Measurements from ENCODE around the gene HOXD13.

Gene HOXD13

DNA sequence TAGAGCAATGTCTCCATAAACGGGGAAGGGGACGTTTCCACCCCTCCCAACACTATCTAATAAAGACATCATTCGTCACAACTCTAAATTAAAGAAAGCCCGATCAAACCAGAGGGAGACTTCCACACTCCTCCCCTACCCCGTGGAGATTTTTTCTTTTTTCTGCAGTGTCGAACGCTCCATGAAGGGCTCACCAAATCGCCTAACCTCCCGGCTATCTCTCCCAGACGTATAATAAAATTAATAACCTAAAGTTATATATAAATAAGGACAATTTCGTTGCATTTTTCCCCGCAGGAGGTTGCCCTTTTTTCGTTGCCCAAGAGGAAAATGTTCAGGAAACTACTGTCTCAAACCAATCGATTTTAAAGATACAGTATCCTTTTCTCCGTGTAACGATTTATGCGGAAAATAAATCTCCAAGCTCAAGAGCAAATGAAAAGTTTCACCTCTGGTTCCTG is 11.1 kb upstream of the HOXD13 start:
- DNase-seq, result no peak

DNA sequence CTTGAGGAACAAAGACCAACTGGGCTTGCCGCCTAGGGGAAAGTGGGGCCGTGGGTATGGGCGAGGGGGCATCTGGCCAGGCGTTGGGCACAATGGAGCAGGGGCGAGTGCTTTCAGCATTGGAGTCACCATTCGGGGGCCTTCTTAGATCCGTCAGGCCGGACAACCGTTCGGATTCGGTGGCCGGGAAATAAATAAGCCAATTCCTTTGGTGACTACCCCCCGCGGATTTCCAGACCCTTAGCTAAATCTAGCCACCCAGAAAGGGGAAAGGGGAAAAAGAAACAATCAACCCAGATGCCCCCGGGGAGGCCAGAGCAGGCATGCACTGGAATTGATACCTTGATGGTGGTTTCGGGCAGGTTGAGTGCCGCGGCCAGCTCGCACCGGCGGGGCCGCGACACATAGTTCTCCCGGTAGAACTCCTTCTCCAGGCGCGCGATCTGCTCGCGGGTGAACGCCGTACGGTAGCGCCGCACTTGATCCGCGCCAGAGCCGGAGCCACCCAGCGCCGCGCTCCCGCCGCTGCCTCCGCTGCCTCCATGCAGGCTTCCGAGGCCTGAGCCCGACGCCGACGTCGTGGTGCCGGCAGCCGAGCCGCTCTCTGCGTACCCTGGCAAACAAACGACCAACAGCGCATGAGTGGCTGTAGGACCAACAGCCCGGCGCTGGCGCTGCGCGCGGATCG is 10.5 kb upstream of the HOXD13 start:
- DNase-seq, result peak; percentile 57

- DNase-seq, result no peak
Measured at GRCh38 chr2:176082525-176082823, 10.0 kb upstream of the HOXD13 start.

- no peak for DNase-seq
Measured at GRCh38 chr2:176082824-176083751, 9.4 kb upstream of the HOXD13 start.

DNA sequence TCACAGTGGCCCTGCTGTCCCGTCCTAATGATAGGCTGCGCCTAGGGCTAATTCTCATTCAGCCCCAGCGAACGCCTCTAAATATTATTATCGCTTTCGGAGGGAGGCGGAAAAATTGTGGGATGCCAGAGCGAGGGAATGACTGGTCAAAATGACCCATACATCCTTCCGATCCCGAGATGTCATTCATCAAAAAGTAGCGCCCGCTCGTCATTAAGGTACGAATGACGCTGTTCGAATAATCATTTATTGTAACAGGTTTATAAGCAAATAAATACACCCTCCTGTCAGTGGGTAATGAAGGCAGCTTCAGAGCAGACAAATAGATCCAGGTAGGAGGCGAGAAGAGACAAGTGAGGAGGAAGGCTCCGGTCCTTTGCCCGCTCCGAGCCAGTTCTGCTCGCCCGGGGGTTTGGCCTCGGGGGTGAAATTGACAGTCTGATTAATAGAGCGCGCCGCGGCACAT is 8.7 kb upstream of the HOXD13 start, which contains the start of gene EVX2:
Gene EVX2 (minus strand): TSS at position 167 of the 466 bp plus-strand sequence. CDS start 186 bp downstream, outside the sequence.
- DNase-seq, result no peak

DNA sequence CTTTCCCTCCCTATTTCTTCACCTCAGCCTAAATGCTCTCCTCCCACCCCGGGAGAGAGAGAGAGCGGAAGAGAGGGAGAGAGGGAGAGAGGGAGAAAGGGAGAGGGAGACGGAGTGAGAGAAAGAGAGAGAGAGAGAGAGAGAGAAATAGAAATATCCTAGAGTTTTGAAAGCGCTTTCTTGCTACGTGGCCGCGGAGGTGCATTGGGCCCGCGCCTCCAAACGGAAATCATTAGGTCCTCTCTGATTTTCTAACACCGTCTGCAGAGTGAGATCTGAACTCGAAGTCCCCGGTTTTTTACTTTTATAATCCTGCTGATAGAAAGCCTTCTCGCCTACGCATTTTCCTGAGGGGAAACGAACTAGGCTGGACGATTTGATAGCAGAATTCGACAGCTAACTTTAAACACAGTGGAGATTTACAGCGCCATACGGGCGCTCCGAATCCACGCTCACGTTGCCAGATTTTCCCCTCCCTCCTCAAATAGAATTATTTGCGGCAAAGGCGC is 7.9 kb upstream of the HOXD13 start:
- DNase-seq, result no peak

GRCh38 chr2:176085120-176085788 is 7.3 kb upstream of the HOXD13 start:
- DNase-seq, result peak; percentile 55

DNA sequence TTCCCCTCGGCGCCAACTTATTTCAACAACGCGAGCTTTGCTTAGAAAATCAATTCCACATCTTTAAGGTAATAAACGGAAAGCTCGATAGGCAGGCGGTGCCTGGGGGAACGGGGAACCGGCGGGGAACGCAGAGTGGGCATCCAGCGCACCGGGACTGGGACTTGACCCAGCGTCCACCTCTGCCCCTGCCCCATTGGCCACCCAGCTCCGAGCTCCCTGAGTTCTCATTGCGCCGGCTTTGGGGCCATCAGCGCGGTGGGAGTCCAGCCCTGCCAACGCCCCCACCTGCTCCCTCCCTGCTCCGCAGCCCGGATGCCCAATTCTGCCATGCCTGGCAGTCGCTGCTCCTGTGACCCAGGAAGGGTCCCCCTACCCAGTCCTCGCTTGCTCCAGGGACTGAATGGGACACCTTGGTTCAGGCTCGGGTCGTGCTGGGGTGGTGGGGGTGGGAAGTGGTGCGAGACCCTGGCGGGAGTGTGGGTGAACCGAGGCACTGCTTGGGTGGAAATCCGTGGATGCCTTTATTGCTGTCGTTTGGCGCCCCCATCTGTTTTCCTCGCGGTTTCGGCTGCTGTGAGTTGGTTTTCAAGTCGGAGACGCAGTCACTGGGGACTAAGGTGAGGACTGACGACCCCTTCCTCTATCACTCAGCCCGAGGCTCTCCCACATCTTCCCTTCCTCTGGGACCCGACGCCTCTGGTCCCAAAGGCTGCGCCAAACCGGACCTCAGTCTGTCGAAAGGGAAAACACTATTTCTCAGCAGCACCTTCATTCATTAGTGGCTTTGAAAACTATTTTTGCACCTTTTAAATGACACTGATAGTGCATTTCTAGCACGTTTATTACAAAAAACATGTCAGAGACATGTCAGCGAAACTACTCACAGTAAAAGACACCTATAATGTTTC is 6.4 kb upstream of the HOXD13 start:
- peak; percentile 52 for DNase-seq

DNA sequence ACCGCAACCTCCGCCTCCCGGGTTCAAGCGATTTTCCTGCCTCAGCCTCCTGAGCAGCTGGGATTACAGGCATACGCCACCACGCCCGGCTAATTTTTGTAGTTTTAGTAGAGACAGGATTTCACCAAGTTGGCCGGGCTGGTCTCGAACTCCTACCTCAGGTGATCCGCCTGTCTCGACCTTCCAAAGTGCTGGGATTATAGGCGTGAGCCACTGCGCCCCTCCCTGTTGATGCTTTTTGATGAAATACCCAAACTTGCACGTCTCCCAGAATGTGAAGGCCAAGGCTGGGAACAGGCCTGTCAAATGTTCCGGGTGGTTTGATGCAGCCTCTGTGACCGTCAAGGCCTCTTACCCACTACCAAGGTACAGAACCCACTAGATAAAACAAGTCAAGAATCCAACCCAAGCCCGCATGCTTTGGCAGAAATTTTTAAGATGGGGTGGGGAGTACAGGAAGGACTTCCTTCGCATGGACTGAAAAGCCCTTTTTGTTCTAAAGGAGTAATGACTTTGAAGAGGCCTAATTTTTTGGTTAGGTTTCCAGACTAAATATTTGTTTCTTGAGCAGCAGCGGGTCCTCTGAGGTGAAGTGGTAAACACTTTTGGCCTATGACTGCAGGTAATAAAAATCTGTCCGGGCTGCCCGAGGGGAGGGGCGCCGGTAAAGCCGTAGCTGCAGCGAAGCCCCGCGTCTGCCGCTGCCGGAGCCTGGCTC is 5.0 kb upstream of the HOXD13 start:
- no peak for DNase-seq

DNA sequence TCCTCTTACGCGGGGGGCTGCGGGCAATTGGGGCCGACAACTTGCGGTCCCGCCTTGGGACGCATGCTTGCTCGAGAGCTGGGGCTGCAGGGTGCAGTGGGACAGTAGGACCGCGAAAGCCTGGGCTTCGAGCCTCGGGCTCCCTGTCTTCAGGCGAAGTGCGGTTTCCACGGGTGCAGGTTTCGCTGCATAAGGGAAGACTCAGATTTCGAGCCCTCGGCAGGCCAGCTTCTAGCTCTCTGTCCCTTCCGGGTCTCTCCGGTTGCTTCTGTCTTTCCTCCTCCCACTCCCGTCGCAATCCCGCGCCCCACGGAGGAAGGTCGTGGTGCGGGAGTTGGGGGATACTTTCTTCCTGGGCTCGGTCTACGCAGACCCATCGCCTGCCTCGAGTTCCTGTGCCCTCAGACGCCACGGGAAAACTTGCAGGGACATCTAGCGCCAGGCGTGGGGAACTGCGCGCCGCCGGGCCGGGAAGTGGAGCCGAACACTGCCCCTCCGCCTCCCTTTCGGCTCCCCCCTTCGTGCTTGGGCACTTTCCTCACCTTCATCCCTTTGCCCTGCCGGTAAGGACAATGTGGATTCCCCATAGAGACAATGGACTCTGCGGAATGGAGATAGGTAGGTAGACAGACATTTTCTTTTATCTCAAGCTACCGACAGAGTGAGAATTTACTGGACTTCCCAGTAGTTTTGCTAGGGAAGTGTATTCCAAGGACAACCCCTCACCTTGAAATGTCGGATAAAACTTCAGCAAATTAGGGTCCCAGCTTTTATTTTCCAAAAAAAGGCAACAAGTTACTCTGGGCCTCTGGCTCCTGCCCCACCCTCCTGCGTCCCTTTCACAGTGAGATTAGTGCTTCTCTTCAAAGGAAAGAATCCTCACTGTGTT is 4.2 kb upstream of the HOXD13 start:
- DNase-seq, result peak; percentile 63

DNA sequence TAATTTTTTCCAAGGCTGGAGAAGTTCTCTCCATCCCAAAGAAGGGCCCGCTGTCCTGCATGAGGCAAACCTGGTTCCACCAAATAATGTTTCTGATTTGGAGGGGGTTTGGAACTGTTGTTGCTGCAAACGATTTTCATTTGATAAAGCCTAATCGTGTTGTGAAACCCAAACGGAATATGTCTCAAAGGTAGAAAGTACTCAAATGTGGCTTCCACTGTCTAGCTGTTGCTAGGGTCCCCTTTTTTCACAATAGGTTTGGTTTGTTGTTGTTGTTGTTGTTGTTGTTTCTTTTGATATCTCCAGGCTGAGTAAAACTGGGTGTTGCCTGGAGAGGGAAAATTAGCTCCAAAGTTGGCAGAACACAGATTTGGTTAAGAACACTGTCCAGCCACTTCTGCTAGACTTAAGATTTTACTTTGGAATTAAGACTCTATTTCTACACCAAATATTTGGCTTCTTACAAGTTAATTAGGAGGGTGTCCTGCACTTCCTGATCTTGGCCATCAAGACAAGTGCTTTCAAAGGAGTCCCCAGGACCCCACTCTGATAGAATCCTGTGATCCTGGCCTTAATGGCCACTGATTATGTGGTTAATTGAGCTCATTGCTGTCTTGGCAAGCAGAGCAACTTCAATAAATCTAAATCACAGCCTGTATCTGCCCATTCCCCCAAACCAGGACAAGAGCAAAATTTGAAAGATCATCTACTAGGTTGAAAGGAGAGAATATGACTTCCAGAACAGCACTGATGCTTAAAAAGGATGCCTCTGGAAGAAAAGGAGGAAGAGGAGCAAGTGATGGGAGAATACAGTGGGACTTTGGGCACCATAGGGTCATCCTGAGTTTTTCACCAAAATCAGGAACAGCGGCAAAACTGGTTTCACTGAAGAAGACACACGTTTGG is 3.3 kb upstream of the HOXD13 start:
- no peak for DNase-seq

DNA sequence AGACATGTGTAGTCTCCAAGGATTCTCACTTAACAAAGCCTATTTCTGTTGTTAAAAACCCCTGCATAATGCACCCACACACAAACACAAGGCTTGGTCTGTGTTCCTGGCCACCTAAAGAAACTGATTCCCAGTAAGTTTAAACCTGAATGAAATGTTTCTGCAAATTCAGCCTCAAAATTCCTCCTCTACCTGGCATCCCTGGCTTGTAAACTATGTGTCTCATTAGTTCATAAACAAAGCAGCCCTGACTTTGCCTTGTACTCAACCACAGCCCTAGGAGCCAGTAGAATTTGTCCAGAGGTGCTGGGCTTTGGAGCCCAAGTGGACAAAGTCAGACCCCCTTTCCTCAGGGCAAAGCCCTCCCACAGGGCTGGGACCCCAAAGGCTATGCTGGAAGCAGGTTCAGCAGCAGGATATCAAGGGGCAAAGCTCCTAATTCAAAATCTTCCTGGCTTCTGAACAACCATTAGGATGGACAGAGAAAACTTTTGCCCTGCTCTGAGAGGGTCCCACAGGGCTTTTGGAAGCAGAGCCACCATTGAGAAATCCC is 2.6 kb upstream of the HOXD13 start:
- no peak for DNase-seq

DNA sequence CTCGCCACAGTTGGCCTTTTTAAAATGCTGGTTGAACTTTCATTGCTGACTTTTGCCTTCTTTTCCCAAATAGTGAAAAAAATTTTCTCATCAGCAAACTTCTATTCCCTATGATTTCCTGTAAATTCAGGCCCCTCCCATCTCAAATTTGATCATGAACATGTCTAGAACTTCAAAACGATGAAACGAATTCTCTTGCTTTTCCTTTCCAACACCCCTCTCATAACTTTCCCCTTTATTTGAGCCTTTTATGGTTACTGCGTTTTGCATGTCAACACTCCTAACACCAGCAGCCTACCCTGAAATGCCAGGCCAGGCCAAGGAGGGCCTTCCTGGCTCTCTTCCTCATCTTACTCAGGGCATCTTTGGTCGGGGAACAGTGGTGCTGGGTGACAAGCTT is 1.7 kb upstream of the HOXD13 start:
- DNase-seq, result no peak

DNA sequence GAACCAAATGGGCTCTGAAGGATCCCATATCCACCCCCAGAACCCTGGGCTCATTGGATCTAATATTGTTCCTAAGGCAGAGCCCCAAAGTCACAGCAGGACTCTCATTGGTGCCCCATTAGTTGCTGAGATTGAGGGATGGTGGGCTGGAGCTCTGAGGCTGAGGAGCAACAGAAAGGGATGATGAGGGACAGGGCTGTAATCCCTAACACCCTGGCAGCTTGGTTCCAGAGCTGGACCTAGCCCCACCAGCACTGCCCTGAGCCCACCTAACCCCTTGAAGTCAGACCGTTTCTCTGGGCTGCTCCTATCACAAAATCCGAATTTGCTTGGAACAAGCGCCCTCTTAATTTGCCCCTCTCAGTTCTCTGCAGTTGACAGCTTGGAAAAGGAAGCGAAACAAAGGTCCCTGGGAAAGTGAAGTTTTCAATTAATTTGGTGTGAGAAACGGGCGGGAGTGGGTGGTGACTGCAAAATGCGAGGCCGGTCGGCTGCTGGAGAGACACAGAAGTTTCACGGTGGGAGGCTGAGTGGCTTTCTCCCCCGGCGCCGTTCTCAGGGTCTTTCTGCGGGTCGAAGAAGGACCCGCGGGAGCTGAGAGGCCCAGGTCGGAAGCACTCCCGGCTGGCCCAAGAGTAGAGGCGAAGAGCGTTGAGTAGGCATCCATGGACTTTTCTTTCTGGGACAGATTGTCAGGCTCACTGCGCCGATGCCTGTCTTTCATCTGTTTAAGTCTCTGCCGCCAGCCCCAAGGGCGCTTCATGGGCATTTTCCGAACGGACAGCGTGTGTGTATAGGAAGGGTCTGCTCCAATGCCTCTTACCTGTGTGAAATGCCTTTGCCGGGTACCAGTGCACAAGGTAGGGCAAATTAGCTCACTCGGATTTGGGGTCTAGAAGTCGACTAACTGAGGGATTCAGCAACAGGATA is 927 bp upstream of the HOXD13 start:
- DNase-seq, result peak; percentile 51

DNA sequence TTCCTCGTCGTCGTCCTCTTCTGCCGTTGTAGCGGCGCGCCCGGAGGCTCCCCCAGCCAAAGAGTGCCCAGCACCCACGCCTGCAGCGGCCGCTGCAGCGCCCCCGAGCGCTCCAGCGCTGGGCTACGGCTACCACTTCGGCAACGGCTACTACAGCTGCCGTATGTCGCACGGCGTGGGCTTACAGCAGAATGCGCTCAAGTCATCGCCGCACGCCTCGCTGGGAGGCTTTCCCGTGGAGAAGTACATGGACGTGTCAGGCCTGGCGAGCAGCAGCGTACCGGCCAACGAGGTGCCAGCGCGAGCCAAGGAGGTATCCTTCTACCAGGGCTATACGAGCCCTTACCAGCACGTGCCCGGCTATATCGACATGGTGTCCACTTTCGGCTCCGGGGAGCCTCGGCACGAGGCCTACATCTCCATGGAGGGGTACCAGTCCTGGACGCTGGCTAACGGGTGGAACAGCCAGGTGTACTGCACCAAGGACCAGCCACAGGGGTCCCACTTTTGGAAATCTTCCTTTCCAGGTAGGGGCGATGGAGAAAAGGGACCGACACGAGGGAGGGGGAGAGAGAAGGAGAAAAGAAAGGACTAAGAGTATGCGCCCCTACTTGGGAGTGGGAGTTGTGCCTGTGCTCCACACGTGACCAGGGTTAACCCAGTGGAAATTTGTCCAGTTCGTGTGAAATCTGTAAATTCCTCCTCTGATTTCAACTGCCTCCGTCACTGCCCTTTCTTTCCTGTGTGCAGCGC is 800 bp downstream of the HOXD13 start:
- DNase-seq, result no peak

GRCh38 chr2:176093898-176094249 is 1.4 kb downstream of the HOXD13 start:
- DNase-seq, result no peak

GRCh38 chr2:176094349-176094748 is 1.8 kb downstream of the HOXD13 start:
- DNase-seq, result no peak
